ENCODE data around the gene ICAM2. TPM values are rescaled to one million over a fixed set of nuclear protein-coding genes. Genes with fewer than 3 reads are reported as not detected.

Gene ICAM2
- total RNA-seq (ENCODE audit: low replicate concordance), result 1.8 and 7.6 TPM in 2 replicates

GRCh38 chr17:64020056-64020766, at the start of gene ICAM2:
Gene ICAM2, minus strand, starts transcription at chr17:64020633. Its CDS starts 13,942 bp downstream, at chr17:64006691.

GRCh38 chr17:63998050-63998720, 22.2 kb downstream of the ICAM2 start, which contains the start of gene PRR29:
Gene PRR29, plus strand, starts transcription at chr17:63998351. Its CDS starts 14 bp downstream, at chr17:63998365.

GRCh38 chr17:63972796-63973195, 47.6 kb downstream of the ICAM2 start, which contains the start of gene SCN4A:
Gene SCN4A, minus strand, starts transcription at chr17:63972918. Its CDS starts 77 bp downstream, at chr17:63972841.

Other genes with a start within 250 kb of the ICAM2 start
- 59.0 and 97.6 TPM in 2 replicates for gene CCDC47, start 247.0 kb downstream of the ICAM2 start, total RNA-seq (ENCODE audit: low replicate concordance)
- 53.7 and 57.8 TPM in 2 replicates for gene DDX42, start 246.5 kb downstream of the ICAM2 start, total RNA-seq (ENCODE audit: low replicate concordance)
- 96.3 and 113 TPM in 2 replicates for gene PSMC5, start 193.2 kb downstream of the ICAM2 start, total RNA-seq (ENCODE audit: low replicate concordance)
- gene FTSJ3, start 193.0 kb downstream of the ICAM2 start, total RNA-seq (ENCODE audit: low replicate concordance), result 61.0 and 70.8 TPM in 2 replicates
- 75.8 and 83.0 TPM in 2 replicates for gene SMARCD2, start 177.9 kb downstream of the ICAM2 start, total RNA-seq (ENCODE audit: low replicate concordance)
- gene CSH2, start 147.0 kb downstream of the ICAM2 start, total RNA-seq (ENCODE audit: low replicate concordance), result not detected in 2 replicates
- not detected in 2 replicates for gene GH2, start 138.7 kb downstream of the ICAM2 start, total RNA-seq (ENCODE audit: low replicate concordance)
- not detected in 2 replicates for gene CSH1, start 124.1 kb downstream of the ICAM2 start, total RNA-seq (ENCODE audit: low replicate concordance)
- not detected in 2 replicates for gene CSHL1, start 109.4 kb downstream of the ICAM2 start, total RNA-seq (ENCODE audit: low replicate concordance)
- not detected in 2 replicates for gene GH1, start 101.8 kb downstream of the ICAM2 start, total RNA-seq (ENCODE audit: low replicate concordance)
- gene CD79B, start 88.3 kb downstream of the ICAM2 start, total RNA-seq (ENCODE audit: low replicate concordance), result 1.8 TPM in 1 of 2 replicates, not detected in the other
- not detected in 2 replicates for gene SCN4A, start 47.7 kb downstream of the ICAM2 start, total RNA-seq (ENCODE audit: low replicate concordance)
- 0.15 and 0.70 TPM in 2 replicates for gene PRR29, start 22.3 kb downstream of the ICAM2 start, total RNA-seq (ENCODE audit: low replicate concordance)
- 4.7 and 14.5 TPM in 2 replicates for gene ERN1, start 109.5 kb upstream of the ICAM2 start, total RNA-seq (ENCODE audit: low replicate concordance)
- 12.8 and 31.9 TPM in 2 replicates for gene TEX2, start 242.6 kb upstream of the ICAM2 start, total RNA-seq (ENCODE audit: low replicate concordance)